ENCODE measurements around the gene CCNF.

- TF ChIP-seq, protein P1, sequence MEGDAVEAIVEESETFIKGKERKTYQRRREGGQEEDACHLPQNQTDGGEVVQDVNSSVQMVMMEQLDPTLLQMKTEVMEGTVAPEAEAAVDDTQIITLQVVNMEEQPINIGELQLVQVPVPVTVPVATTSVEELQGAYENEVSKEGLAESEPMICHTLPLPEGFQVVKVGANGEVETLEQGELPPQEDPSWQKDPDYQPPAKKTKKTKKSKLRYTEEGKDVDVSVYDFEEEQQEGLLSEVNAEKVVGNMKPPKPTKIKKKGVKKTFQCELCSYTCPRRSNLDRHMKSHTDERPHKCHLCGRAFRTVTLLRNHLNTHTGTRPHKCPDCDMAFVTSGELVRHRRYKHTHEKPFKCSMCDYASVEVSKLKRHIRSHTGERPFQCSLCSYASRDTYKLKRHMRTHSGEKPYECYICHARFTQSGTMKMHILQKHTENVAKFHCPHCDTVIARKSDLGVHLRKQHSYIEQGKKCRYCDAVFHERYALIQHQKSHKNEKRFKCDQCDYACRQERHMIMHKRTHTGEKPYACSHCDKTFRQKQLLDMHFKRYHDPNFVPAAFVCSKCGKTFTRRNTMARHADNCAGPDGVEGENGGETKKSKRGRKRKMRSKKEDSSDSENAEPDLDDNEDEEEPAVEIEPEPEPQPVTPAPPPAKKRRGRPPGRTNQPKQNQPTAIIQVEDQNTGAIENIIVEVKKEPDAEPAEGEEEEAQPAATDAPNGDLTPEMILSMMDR (IDR thresholded peaks at IDR 0.05; ENCODE audit: low read depth, low read length), result no peak
- TF ChIP-seq POLR2A (IDR thresholded peaks at IDR 0.05; ENCODE audit: extremely low read depth, insufficient read length), result peak; percentile 78
- TF ChIP-seq, protein P2, sequence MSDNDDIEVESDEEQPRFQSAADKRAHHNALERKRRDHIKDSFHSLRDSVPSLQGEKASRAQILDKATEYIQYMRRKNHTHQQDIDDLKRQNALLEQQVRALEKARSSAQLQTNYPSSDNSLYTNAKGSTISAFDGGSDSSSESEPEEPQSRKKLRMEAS (IDR thresholded peaks at IDR 0.05; ENCODE audit: low read depth, low read length), result no peak; the same call in 1 of the 2 replicates
Observed at GRCh38 chr16:2474877-2475412, 45.7 kb downstream of the CCNF start, which contains the start of gene TBC1D24.
